Nephron (organoid): Measurements from ENCODE around the gene FBXL15.

Experiments
- H3K27ac Mint-ChIP-seq, 3 experiments: 2 replicates each; pipeline ENCODE4 v1.8.0; 2020; ENCODE audit warnings: mixed read lengths in 3 of 3, mild to moderate bottlenecking in 2 of 3, moderate library complexity in 1 of 3
- H3K27me3 Mint-ChIP-seq: 2 replicates; pipeline ENCODE4 v1.8.0; 2021; ENCODE audit warnings: low read depth, mild to moderate bottlenecking, moderate library complexity, mixed read lengths
- H3K36me3 Mint-ChIP-seq: 2 replicates; pipeline ENCODE4 v1.8.0; 2020; ENCODE audit warnings: low read depth, mixed read lengths
- H3K4me1 Mint-ChIP-seq: 2 replicates; pipeline ENCODE4 v1.8.0; 2020; ENCODE audit warnings: mixed read lengths
- H3K4me3 Mint-ChIP-seq, 3 experiments: 2 replicates each; pipeline ENCODE4 v1.8.0; 2020; ENCODE audit warnings: mild to moderate bottlenecking in 3 of 3, mixed read lengths in 3 of 3, moderate library complexity in 2 of 3
- H3K9me3 Mint-ChIP-seq: 2 replicates; pipeline ENCODE4 v1.8.0; 2020; ENCODE audit warnings: mixed read lengths
- TF ChIP-seq, protein P1 (sequence below), 3 experiments: fragments of 200-600 bp; sonication (generic); IDR thresholded peaks; one replicate each; pipeline ENCODE4 v1.5.0; 2021; ENCODE audit warnings: antibody characterized with exemption in 3 of 3; ENCODE audit not compliant: unreplicated experiment in 3 of 3

The FBXL15 gene

DNA sequence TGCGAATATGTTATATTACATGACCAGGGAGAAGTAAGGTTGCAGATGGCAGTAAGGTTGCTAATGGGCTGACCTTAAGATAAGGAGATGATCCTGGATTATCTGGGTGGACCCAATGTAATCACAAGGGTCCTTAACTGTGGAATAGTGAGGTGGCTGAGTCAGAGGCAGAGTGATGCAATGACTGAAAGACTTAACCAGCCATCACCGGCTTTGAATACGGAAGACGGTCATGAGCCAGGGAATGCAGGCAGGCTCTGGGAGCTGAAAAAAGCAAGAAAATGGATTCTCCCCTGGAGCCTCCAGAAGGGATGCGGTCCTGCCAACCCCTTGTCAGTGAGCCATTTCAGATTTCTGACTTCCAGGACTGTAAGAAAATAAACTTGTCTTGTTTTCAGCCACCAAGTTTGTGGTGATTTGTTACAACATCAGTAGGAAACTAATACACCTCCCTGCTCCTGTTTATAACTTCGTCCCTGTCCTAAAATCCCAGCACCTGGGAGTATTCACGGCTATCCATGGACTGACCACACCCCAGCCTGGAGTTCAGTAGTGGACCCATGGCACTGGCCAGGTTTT, 35.3 kb downstream of the FBXL15 start:
- TF ChIP-seq, protein P1, sequence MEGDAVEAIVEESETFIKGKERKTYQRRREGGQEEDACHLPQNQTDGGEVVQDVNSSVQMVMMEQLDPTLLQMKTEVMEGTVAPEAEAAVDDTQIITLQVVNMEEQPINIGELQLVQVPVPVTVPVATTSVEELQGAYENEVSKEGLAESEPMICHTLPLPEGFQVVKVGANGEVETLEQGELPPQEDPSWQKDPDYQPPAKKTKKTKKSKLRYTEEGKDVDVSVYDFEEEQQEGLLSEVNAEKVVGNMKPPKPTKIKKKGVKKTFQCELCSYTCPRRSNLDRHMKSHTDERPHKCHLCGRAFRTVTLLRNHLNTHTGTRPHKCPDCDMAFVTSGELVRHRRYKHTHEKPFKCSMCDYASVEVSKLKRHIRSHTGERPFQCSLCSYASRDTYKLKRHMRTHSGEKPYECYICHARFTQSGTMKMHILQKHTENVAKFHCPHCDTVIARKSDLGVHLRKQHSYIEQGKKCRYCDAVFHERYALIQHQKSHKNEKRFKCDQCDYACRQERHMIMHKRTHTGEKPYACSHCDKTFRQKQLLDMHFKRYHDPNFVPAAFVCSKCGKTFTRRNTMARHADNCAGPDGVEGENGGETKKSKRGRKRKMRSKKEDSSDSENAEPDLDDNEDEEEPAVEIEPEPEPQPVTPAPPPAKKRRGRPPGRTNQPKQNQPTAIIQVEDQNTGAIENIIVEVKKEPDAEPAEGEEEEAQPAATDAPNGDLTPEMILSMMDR (IDR thresholded peaks at IDR 0.05; ENCODE audit: unreplicated experiment in 3 of 3): no peak
- Mint-ChIP-seq H3K4me1 (peaks cover 4% of the 10 kb centered on the region), H3K9me3 (no peaks in the 10 kb centered on the region), H3K4me3 (no peak overlapping the region), H3K36me3 (peaks cover 5% of the 10 kb centered on the region), H3K27me3 (peaks cover 8% of the 10 kb centered on the region), H3K27ac (no peak overlapping the region)

DNA sequence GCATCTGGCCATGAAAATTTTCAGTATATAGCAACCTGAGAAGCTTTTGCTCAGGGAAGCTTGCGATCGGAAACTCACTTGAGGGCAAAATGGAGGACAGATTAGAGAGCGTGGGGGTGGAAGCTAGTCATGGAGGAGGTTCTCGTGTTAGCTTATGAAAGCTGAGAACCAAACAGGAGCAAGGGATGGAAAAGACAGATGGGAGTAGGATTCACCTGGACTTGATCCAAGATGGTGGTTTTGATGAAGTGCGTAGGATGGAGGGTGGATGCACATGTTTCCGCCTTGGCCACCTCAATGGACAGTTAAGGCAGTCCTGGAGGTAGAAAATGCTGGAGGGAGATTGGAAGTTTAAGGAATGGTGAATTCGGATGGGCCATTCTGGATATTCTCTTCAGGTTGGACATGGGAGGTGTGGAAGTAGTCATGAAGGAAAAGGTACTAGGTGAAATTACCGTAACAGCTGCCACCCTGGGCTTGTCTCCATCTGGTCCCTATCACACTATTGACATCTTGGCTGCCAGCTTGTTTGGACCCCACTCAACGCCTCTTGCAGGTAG, 37.0 kb downstream of the FBXL15 start:
- TF ChIP-seq, protein P1 (IDR thresholded peaks at IDR 0.05; ENCODE audit: unreplicated experiment in 3 of 3): no peak
- H3K36me3 Mint-ChIP-seq: peaks cover 5% of the 10 kb centered on the region
- no peaks in the 10 kb centered on the region for H3K9me3 Mint-ChIP-seq
- peaks cover 22% of the 10 kb centered on the region for H3K27me3 Mint-ChIP-seq
- no peak overlapping the region for H3K27ac Mint-ChIP-seq
- H3K4me1 Mint-ChIP-seq: peaks cover 16% of the 10 kb centered on the region
- H3K4me3 Mint-ChIP-seq: no peak overlapping the region

DNA sequence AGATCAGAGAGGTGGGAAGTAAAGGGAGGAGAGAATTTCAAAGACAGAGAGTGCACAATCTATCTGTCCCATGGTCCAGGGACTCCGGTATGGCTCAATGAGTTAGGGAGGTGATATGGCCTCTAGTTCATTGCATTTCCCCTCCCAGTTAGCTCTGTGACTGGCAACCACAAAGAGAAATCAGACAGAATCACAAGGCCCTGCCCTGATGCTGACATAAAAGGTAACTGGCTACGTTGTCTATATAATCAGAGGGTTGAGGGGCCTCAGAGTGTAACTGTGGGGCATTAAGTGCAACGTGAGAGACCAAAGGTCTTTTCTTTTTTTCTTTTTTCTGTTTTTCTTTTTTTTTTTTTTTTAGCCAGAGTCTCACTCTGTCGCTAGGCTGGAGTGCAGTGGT, 38.0 kb downstream of the FBXL15 start:
- Mint-ChIP-seq H3K27me3 (peaks cover 30% of the 10 kb centered on the region), H3K27ac (peak overlapping the region in 1 of 3 experiments; percentile 20), H3K36me3 (no peaks in the 10 kb centered on the region), H3K4me3 (peak overlapping the region in 1 of 3 experiments; percentile 31), H3K9me3 (no peaks in the 10 kb centered on the region), H3K4me1 (peaks cover 19% of the 10 kb centered on the region)
- TF ChIP-seq, protein P1 (IDR thresholded peaks at IDR 0.05; ENCODE audit: unreplicated experiment in 3 of 3): no peak

DNA sequence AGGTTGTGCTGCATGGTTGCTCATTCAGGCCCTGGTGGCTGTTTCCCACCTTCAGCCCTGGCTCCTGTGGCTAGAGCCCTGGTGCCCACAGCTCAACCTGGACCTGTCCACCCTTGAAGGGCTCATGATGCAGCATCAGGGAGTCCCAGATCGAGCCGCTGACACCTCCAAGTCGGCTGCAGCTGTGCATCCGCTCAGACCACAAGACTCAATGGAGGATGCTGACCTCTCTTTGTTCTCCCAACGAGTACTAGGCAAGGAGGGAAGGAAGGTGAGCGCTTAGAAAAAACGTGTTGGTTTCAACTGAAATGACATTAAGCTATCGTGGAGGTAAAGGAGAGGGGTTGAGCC, 40.2 kb downstream of the FBXL15 start:
- Mint-ChIP-seq H3K27me3 (peaks cover 35% of the 10 kb centered on the region), H3K4me1 (peaks cover 19% of the 10 kb centered on the region), H3K27ac (peak overlapping the region in 2 of 3 experiments; percentile 1 to 58), H3K9me3 (no peaks in the 10 kb centered on the region), H3K4me3 (peak overlapping the region; percentile 75 to 91 (median 76)), H3K36me3 (no peaks in the 10 kb centered on the region)
- TF ChIP-seq, protein P1 (IDR thresholded peaks at IDR 0.05; ENCODE audit: unreplicated experiment in 3 of 3): no peak

DNA sequence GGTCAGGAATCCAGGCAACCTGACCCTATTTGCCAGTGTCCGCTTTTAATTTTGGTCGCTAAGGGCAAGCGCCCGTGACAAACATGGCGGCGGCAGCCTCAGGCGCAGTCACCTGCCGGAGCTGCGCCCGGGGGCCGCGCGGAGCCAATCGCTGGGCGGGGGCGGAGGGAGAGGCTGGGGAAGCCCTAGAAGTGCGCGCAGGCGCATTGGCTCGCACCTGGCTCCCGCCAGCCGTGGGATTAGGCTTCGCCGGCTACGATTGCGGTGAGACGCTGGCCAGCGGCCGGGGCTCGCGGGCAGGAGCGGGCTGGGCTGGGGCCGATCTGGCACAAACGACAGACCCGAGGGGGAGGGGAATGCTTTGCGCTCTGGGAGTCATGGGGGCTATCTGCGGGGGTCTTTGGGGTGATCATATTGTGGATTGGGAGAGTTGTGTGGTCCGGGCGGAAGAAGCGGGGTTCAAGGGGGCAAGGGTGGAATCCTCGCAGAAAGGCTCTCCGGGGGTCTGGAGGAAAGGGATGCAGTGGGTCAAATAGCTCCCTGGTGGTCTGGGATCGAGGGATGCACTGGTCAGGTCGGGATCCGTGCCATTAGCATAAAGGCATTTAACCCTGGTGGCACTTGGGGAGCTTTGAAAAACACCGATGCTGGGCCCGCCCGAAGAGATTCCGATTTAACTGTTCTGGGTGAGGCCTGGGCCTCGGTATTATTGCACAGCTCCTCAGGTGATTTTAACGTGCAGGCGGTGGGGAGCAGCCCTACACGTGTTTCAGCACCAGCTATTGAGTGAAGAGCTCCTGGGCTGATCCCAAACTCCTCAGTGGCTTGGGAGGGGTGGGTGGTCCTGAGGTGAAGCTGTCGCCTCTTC, 40.8 kb downstream of the FBXL15 start:
- Mint-ChIP-seq H3K36me3 (no peaks in the 10 kb centered on the region), H3K27me3 (peaks cover 35% of the 10 kb centered on the region), H3K27ac (peak overlapping the region in 2 of 3 experiments; percentile 10 to 58), H3K4me1 (peaks cover 19% of the 10 kb centered on the region), H3K4me3 (peak overlapping the region; percentile 88 to 91 (median 90)), H3K9me3 (no peaks in the 10 kb centered on the region)
- TF ChIP-seq, protein P1 (IDR thresholded peaks at IDR 0.05; ENCODE audit: unreplicated experiment in 3 of 3): no peak
